ENCODE data around the gene NPTN. TPM values are rescaled to one million over a fixed set of nuclear protein-coding genes. Genes with fewer than 3 reads are reported as not detected.

The NPTN gene
- total and polyA plus RNA-seq, 2 of the 13 experiments (the other 11 are each of a cell fraction or from before 2014, with no cell fraction given): 78.0 to 110 TPM

DNA sequence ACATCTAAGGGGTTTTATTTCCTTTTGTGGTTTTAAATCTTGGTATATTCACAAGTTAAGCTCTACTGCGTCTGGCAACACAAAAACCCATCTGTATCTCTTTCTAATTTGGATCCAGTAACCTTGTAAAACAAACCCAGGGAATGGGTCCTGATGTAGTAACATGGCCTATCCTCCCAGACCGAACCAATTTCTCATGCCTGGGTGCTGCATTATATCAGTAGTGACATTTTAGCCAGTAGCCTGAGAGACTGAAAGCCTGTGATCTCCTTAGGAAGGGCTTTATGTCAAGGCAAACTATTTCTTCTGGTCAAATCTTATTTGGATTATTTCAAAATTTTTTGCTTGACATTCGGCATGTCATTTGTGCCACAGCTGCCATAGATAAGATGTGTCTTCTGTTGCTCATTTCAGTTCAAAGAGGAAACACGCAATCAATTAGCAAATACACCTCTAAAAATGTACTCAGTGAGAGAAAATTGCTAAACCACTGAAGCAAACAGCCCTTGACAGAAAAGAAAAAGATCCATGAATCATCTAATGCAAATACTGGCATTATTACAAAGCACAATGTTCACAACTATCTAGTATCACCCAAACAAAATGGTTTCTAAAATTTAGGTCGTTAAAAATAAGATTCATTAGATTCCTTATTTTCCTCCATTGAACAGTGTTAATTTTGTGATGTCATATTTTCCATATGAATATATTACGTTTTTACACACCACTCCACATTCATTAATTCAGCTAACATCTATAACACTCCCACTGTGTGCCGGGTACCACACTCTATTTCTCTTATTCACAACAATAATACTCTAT, 4.0 kb downstream of the NPTN start (continued):
- TF ChIP-seq, protein P1, sequence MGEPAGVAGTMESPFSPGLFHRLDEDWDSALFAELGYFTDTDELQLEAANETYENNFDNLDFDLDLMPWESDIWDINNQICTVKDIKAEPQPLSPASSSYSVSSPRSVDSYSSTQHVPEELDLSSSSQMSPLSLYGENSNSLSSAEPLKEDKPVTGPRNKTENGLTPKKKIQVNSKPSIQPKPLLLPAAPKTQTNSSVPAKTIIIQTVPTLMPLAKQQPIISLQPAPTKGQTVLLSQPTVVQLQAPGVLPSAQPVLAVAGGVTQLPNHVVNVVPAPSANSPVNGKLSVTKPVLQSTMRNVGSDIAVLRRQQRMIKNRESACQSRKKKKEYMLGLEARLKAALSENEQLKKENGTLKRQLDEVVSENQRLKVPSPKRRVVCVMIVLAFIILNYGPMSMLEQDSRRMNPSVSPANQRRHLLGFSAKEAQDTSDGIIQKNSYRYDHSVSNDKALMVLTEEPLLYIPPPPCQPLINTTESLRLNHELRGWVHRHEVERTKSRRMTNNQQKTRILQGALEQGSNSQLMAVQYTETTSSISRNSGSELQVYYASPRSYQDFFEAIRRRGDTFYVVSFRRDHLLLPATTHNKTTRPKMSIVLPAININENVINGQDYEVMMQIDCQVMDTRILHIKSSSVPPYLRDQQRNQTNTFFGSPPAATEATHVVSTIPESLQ (CRISPR knock-in tag; conservative IDR thresholded peaks at IDR 0.05): no peak
- TF ChIP-seq TBX2 (CRISPR knock-in tag; IDR thresholded peaks at IDR 0.05; ENCODE audit: borderline replicate concordance) (peak; percentile 65; the same call in 1 of the 2 replicates), ZNF747 (CRISPR knock-in tag; IDR thresholded peaks at IDR 0.05; ENCODE audit: borderline replicate concordance) (no peak), SRSF9 (IDR thresholded peaks at IDR 0.05; ENCODE audit: borderline replicate concordance, insufficient read depth, low read depth, low read length, poor library complexity, severe bottlenecking) (no peak), HNRNPLL (IDR thresholded peaks at IDR 0.05; ENCODE audit: low read depth, low read length, poor library complexity, severe bottlenecking) (no peak), MAFF (IDR thresholded peaks at IDR 0.05; ENCODE audit: low read depth, low read length) (no peak), ZSCAN12 (CRISPR knock-in tag; IDR thresholded peaks at IDR 0.05) (no peak), TEAD3 (CRISPR knock-in tag; optimal IDR thresholded peaks at IDR 0.05; ENCODE audit: borderline replicate concordance) (peak; percentile 17), ARID3A (IDR thresholded peaks at IDR 0.05; ENCODE audit: low read depth, low read length) (peak; percentile 81), ZNF17 (CRISPR knock-in tag; IDR thresholded peaks at IDR 0.05) (no peak), ARNTL (CRISPR knock-in tag; IDR thresholded peaks at IDR 0.05) (no peak), KLF9 (CRISPR knock-in tag; IDR thresholded peaks at IDR 0.05; ENCODE audit: low read depth) (no peak), MED13 (CRISPR knock-in tag; IDR thresholded peaks at IDR 0.05) (no peak), HNRNPK (IDR thresholded peaks at IDR 0.05; ENCODE audit: low read depth, low read length, poor library complexity, severe bottlenecking) (no peak), HMGA1 (CRISPR knock-in tag; conservative IDR thresholded peaks at IDR 0.05) (no peak), ZNF510 (CRISPR knock-in tag; IDR thresholded peaks at IDR 0.05; ENCODE audit: low read depth) (no peak), PRPF4 (IDR thresholded peaks at IDR 0.05; ENCODE audit: low read depth, low read length, poor library complexity, severe bottlenecking) (no peak)
- TF ChIP-seq, protein P2, sequence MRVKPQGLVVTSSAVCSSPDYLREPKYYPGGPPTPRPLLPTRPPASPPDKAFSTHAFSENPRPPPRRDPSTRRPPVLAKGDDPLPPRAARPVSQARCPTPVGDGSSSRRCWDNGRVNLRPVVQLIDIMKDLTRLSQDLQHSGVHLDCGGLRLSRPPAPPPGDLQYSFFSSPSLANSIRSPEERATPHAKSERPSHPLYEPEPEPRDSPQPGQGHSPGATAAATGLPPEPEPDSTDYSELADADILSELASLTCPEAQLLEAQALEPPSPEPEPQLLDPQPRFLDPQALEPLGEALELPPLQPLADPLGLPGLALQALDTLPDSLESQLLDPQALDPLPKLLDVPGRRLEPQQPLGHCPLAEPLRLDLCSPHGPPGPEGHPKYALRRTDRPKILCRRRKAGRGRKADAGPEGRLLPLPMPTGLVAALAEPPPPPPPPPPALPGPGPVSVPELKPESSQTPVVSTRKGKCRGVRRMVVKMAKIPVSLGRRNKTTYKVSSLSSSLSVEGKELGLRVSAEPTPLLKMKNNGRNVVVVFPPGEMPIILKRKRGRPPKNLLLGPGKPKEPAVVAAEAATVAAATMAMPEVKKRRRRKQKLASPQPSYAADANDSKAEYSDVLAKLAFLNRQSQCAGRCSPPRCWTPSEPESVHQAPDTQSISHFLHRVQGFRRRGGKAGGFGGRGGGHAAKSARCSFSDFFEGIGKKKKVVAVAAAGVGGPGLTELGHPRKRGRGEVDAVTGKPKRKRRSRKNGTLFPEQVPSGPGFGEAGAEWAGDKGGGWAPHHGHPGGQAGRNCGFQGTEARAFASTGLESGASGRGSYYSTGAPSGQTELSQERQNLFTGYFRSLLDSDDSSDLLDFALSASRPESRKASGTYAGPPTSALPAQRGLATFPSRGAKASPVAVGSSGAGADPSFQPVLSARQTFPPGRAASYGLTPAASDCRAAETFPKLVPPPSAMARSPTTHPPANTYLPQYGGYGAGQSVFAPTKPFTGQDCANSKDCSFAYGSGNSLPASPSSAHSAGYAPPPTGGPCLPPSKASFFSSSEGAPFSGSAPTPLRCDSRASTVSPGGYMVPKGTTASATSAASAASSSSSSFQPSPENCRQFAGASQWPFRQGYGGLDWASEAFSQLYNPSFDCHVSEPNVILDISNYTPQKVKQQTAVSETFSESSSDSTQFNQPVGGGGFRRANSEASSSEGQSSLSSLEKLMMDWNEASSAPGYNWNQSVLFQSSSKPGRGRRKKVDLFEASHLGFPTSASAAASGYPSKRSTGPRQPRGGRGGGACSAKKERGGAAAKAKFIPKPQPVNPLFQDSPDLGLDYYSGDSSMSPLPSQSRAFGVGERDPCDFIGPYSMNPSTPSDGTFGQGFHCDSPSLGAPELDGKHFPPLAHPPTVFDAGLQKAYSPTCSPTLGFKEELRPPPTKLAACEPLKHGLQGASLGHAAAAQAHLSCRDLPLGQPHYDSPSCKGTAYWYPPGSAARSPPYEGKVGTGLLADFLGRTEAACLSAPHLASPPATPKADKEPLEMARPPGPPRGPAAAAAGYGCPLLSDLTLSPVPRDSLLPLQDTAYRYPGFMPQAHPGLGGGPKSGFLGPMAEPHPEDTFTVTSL (CRISPR knock-in tag; IDR thresholded peaks at IDR 0.05; ENCODE audit: borderline replicate concordance): peak; percentile 18; the same call in 1 of the 2 replicates

Measured in HepG2 (cell line).